Suppressor macrophage treated with lipopolysaccharide for 1 hour (primary cell): ENCODE results near the gene ZSCAN22.
A peak's percentile ranks its signal among the peaks of the same experiment; 100 is the strongest.
"Not testable (repeated sequence)": the region's sequence is repeated elsewhere in the genome, so short reads cannot be mapped to it uniquely, and the experiment has no call there.

Experiments used
- DNase-seq, 3 donors: peaks; one replicate each; pipeline ENCODE4 v3.0.0-alpha.2; 2020 to 2022

ZSCAN22 gene

DNA sequence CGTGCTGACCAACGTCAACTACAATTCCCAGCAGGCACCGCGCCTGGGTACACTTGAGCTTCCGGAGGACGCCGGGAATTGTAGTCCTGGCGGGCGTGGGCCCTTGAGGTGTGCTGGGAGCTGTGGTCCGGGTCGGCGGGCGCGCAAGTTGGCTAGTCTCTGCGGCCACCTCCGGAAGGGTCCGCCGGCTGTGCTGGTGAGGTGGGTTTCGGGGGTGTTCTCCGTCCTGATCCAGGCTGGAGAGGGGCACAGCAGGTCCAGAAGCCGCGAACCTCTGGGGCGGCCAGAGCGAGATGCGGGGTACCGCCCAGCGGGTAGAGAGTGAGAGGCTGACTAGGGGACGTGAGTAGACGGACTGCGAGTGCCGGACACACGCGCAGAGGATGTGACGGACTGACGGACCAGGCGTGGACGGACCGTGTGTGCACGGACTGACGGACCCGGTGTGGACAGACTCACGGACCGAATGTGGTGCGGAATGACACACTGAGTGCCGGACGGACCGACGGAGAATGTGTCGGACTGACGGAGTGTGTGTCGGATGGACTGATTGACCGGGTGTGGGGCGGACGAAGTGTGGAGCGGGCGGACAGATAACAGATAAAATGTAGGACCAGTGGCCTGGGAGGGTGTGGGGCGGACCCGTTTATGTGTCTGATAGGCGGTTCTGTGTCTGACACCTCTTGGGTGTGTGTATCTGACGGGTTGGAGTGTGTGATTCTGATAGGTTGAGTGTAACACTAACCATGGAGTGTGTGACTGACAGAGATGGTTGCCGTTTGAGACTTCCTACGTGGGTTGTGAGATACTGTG is at the start of gene ZSCAN22:
TSS of gene ZSCAN22 (plus strand) at position 81 of the 813 bp plus-strand sequence. CDS start 7,809 bp downstream, outside the sequence.
- DNase-seq, result peak; percentile 97 to 98 (median 97)

DNA sequence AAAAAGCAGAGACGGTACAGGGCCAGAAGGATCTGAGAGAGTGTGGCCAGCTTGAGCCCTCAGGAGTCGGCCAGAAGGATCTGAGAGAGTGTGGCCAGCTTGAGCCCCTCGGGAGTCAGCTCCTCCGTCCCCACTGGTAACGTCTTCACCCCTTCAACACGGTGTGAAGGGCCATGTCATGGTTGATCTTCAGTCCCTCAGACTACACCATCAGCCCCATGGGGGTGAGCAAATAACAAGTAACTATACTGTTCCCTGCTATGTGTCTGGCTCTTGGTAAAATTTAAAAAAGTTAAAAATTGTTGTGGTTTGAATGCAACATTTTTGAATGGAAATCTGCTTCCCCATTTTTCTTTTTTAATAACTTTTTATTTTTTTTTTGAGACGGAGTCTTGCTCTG is 49.6 kb upstream of the ZSCAN22 start:
- DNase-seq, result no peak

DNA sequence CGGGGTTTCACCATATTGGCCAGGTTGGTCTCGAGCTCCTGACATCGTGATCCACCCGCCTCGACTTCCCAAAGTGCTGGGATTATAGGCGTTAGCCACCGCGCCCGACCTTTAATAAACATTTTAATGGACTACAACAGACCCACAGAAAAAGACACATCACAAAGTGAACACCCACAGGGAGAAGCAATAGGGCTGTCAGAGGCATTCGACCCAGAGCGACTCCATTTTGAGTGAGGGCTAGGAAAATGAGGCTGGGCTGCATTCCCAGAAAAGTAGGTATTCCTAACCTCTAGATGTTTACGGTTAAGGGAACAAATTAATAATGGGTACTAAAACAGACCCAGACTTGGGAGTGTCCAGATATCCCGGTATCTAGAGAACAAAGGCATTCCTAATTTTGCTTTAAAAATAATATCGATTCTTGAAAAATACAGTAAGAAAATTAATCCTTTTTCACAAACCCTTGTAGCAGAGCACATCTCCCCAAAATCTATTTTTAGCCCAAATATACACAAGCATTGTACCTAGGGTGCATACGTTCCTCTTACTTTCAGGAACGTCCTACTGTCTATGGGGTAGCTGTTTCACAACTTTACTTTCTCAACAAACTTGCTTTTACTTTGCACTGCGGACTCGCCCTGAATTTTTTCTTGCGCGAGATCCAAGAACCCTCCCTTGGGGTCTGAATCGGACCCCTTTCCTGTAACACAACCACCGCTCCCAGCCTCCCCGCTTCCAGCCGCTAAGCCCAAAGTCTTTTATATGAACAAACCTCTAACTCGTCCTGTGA is 48.9 kb upstream of the ZSCAN22 start:
- DNase-seq, result no peak

GRCh38 chr19:58278541-58279041 is 48.2 kb upstream of the ZSCAN22 start, which contains the start of gene ZNF8:
ZNF8 (plus strand) TSS chr19:58278955; CDS start chr19:58279082, 127 bp downstream.
- DNase-seq, result peak; percentile 98 to 99 (median 99)

GRCh38 chr19:58279042-58279924 is 47.5 kb upstream of the ZSCAN22 start:
- DNase-seq, result peak; percentile 57 to 78 (median 62)

DNA sequence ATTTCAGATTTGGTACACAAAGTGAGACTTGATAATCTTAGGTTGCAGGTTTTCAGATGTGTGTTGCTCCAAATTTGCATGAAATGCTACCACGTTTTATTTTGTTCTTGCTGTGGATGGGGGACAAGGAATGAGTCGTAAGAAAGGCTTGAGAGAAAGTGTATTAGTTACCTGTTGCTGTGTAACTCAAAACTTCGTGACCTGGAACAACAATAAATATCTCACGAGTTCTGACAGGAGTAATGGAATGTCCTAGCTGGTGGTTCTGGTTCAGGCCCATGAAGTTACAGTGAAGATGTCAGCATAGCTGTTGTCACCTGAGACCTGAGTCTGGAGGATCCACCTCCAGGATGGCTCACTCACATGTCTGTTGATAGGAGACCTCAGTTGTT is 46.9 kb upstream of the ZSCAN22 start:
- no peak for DNase-seq

- DNase-seq, result no peak
Observed at GRCh38 chr19:58284199-58284598, 42.6 kb upstream of the ZSCAN22 start.

DNA sequence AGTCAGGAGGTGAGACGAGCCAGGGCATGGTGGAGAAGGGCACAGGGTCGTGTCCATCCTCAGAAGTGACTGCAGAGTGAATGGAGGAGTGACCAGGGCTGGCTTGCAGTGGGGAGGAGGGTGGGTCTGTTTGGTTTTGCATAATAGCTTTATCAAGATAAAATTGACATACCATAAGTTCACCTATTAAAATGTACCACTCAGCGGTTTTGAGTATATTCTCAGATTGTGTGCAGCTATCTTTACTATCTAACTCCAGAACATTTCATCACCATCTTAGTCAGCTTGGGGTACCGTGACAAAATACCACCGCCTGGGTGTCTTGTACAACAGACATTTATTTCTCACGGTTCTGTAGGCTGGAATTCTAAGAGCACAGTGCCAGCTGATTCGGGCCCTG is 34.9 kb upstream of the ZSCAN22 start:
- no peak for DNase-seq

- DNase-seq, result no peak
Observed at GRCh38 chr19:58294743-58295374, 31.9 kb upstream of the ZSCAN22 start.

DNA sequence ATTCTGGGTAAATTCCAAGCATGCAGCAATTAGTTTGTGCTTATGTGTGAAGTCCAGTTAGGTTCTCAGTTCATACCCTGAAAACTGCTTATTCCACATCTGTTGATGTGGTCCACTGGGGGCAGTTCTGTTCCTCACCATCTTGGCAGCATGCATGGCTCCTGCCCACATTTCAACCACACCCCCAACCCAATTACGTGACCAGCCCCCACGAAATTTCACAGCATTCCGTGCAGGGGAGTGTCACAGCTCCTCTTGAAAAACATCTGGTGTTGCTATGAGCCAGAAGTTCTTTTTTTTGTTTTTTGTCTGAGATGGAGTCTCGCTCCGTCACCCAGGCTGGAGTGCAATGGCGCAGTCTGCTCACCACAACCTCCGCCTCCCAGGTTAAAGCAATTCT is 30.7 kb upstream of the ZSCAN22 start:
- no peak for DNase-seq

DNA sequence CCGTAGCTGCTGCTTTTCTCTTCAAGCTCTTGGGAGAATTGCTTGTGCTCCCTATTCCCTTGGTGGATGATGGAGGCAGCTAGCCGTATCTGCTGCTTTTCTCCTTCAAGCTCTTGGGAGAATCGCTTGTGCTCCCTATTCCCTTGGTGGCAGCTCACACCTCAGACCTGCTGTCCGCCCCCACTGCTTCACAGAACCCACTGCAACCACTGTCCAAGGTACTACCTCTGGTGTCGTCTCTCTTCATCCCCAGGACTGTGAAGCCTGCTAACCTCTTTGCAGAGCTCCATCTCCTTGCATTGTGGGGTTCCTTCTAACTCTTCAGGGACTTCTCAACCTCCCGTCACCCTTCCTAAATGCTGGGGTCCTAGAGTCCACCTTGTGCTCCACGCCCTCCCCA is 26.2 kb upstream of the ZSCAN22 start:
- no peak for DNase-seq

DNA sequence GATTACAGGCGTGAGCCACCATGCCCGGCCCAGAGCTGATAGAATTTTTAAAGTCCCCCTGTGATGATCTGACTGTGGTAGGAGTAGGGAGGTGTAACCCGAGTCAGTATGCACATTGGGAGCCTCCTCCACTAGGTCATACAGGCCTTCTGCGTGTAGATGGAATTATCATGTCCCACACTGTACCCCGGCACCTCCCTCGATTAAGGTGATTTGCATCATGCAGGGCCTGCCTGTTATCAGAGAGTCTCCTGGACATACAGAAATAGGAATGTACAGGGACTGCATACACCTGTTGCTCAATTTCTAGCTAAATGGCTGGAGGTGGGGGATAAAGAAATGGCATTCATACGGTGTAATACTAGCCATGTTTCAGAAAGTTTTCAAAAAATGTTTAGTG is 22.5 kb upstream of the ZSCAN22 start:
- DNase-seq, result no peak

- DNase-seq, result no peak
Observed at GRCh38 chr19:58304748-58305064, 22.1 kb upstream of the ZSCAN22 start.

- DNase-seq, result peak; percentile 98 to 99 (median 99)
Observed at GRCh38 chr19:58305065-58305931, 21.5 kb upstream of the ZSCAN22 start, which contains the start of gene ERVK3-1. ERVK3-1 (plus strand) TSS chr19:58305377; CDS start chr19:58312169, 6,792 bp downstream.

DNA sequence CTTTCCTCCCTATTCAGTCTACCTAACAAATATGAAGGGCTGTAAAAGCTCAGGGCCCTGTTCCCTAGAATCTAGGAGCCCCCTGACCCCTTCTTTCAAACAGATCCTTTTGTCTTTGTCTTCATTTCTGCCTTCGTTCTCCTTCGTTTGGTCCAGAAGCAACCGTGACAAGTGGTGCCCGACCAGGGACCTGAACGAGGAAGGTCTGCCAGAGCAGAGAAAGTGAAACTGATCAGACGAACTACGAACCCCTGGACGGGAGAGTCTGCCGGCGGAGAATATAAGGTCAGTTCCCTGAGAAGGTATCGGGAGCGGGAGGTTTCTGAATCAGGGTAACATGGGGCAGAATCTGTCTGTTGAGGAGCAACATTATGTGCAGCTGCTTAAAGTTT is 20.9 kb upstream of the ZSCAN22 start:
- peak in 1 of 3 donors; percentile 31 for DNase-seq

DNA sequence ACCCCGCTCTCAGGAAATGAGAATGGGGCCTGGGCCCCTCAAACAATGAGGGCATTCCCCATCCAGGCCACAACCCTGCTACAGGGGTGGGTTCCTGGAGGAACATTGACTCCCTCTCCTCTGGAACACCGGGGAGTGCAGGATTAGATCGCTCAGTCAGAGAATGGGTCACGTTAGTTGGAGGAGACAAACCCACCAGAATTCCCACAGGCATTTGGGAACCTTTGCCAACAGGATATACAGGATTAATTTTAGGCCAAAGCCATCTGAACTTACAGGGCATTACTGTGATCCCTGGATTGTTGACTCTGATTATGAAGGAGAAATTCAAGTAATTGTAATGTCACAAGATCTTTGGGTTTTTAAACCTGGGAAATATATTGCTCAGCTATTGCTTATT is 19.1 kb upstream of the ZSCAN22 start:
- no peak for DNase-seq

GRCh38 chr19:58310685-58311084 is 16.1 kb upstream of the ZSCAN22 start:
- not testable (repeated sequence) for DNase-seq

GRCh38 chr19:58311345-58311865 is 15.4 kb upstream of the ZSCAN22 start:
- DNase-seq, result no peak

- no peak for DNase-seq
Observed at GRCh38 chr19:58315580-58315979, 11.2 kb upstream of the ZSCAN22 start.

- peak; percentile 23 to 47 (median 43) for DNase-seq
Observed at GRCh38 chr19:58317476-58318072, 9.2 kb upstream of the ZSCAN22 start.
